Uterus (tissue), 4 donors: ENCODE results near the gene CENPX. TPM values are rescaled to one million over a fixed set of nuclear protein-coding genes. Genes with fewer than 3 reads are reported as not detected.

Experiments used
- DNase-seq, 2 donors: peaks; one replicate each; pipeline ENCODE4 v3.0.0-alpha.2; 2019 to 2020
- H3K27ac ChIP-seq, 2 donors: fragments of 200-600 bp; sonication (generic); 1 replicate in 1 of 2; 2 replicates in 1 of 2; pipeline ENCODE4 v1.5.1; 2016 to 2018
- H3K27me3 ChIP-seq, 2 donors: fragments of 200-600 bp; sonication (generic); one replicate each; pipeline ENCODE4 v1.5.1; 2018 to 2019; ENCODE audit warnings: control low read depth in 1 of 2
- H3K36me3 ChIP-seq, 2 donors: fragments of 200-600 bp; sonication (generic); one replicate each; pipeline ENCODE4 v1.5.1; 2019; ENCODE audit warnings: control low read depth in 1 of 2
- H3K4me1 ChIP-seq, 2 donors: fragments of 200-600 bp; sonication (generic); one replicate each; pipeline ENCODE4 v1.5.1; 2018 to 2019; ENCODE audit warnings: control low read depth in 1 of 2
- H3K4me3 ChIP-seq, 2 donors: fragments of 200-600 bp; sonication (generic); 1 replicate in 1 of 2; 2 replicates in 1 of 2; pipeline ENCODE4 v1.5.1; 2018 to 2019; ENCODE audit warnings: mild to moderate bottlenecking in 1 of 2
- H3K9me3 ChIP-seq, 2 donors: fragments of 200-600 bp; sonication (generic); one replicate each; pipeline ENCODE4 v1.5.1; 2019; ENCODE audit warnings: control low read depth in 1 of 2
- CTCF ChIP-seq, 4 experiments: fragments of 200-600 bp in 2 of 4; fragments of 450-650 bp in 2 of 4; sonication (generic) in 2 of 4; IDR thresholded peaks; one replicate each; pipeline ENCODE4 v1.5.1; 2016 to 2019; ENCODE audit warnings: antibody characterized with exemption in 4 of 4, mild to moderate bottlenecking in 2 of 4, moderate library complexity in 1 of 4
- POLR2A ChIP-seq, 2 donors: fragments of 450-650 bp; IDR thresholded peaks; one replicate each; pipeline ENCODE4 v1.6.1; 2016; ENCODE audit warnings: antibody characterized with exemption in 2 of 2, mild to moderate bottlenecking in 1 of 2, moderate library complexity in 1 of 2
- intact Hi-C: fragments of 100-400 bp; cut with DNase I; formaldehyde crosslinking; loops from one replicate; pipeline ENCODE4 v1.15.1; 2023; ENCODE audit warnings: low total_unique reads
- total RNA-seq, 4 donors: library from RNA; depleted of rRNA in 3 of 4; stranded (reverse); fragments of >200 nt in 3 of 4; gene quantifications; one replicate each; pipeline versions ENCODE4 v1.1.0 to v1.2.4, GENCODE V29; 2014 to 2023
- donor health status: DM: yes; HTN: yes; CAD: no.

CENPX gene
- total RNA-seq, 4 donors from 2014 or later: 26.7 to 212 (median 49.8) TPM

DNA sequence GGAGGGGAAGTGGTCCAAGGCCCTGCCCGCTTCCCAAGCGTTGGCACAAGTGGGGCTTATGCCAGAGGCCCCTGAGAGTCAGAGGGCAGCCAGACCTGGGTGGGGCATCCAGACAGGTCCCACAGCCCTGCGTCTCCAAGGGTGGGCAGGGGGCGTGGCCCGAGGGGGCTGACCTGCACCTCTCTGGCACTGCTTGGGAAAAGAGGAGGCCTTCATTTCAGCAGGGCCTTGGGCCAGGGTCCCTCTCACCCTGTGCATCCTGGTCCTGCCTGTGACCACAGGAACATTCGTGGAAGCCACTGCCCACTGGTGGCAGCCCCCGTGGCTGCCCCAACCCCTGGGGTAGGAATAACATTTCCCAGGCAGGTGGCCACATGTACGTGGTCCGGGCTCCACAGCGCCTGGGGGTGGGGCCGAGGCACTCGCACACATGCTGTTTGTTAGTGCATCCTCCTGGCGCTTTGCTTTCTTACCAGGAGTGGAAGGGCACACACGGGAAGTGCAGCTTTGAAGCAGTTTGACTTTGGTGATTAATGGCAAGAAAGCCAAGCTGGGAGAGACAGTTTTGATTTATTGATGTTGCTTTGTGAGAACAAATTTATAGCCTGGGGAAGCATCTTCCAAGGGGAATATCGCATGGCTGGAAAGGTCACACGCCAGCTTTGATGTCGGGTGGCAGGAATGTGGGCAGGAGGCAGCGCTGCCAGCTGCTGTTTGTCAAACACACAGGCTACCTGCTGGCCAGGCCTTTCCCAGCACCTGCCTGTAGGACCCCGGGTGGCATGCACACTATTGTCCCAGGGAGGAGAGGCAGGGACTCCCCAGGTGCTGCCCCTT lies 4.3 kb downstream of the CENPX start:
- no peaks in the 10 kb centered on the region for H3K36me3 ChIP-seq
- DNase-seq: no peak
- H3K27ac ChIP-seq: no peak overlapping the region
- H3K9me3 ChIP-seq: no peaks in the 10 kb centered on the region
- TF ChIP-seq CTCF (IDR thresholded peaks at IDR 0.05): no peak
- intact Hi-C loops: loop anchor here (5.0 kb wide), 1 partner anchor 56 kb away; the partner anchor contains the start of gene NOTUM
- H3K27me3 ChIP-seq: no peaks in the 10 kb centered on the region
- no peak overlapping the region for H3K4me3 ChIP-seq
- H3K4me1 ChIP-seq: peaks cover 0 to 12% of the 10 kb centered on the region in 2 donors

DNA sequence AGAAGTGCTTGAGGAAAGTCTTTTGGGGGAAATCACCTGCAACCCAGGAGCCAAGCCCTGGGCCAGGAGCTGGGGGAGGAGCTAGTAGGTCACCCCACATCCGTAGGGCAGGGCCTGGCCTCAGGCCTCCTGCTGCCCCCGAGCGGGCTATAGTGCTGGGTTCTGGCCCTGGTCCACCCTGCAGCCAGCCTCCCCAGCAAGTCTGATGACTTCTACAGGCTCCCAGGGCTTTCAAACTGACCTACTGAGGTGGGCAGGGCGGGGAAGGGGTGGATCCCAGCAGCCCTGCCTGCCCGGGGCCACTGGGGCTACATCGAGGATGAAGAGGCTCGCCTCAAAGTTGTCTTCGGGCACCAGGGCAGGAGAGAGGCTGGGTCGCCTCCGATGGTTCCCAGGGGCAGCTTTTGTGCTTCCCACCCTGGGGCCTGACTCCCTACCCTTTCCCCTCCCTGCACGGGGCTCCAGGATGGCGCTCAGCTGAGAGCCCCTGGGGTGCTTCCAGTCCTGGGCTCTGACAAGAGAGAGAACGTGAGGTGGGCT lies 5.0 kb downstream of the CENPX start:
- H3K4me1 ChIP-seq: peaks cover 0 to 12% of the 10 kb centered on the region in 2 donors
- TF ChIP-seq POLR2A (IDR thresholded peaks at IDR 0.05) (no peak), CTCF (IDR thresholded peaks at IDR 0.05) (no peak)
- no peak overlapping the region for H3K4me3 ChIP-seq
- intact Hi-C loops: loop anchor here (5.0 kb wide), 1 partner anchor 55 kb away; the partner anchor contains the start of gene NOTUM
- no peak for DNase-seq
- H3K27ac ChIP-seq: no peak overlapping the region
- no peaks in the 10 kb centered on the region for H3K27me3 ChIP-seq
- no peaks in the 10 kb centered on the region for H3K9me3 ChIP-seq
- no peaks in the 10 kb centered on the region for H3K36me3 ChIP-seq

- intact Hi-C loops: loop anchor here (5.0 kb wide), 1 partner anchor 55 kb away; the partner anchor contains the start of gene NOTUM
- DNase-seq: no peak
- no peak overlapping the region for H3K4me3 ChIP-seq
- H3K36me3 ChIP-seq: no peaks in the 10 kb centered on the region
- H3K9me3 ChIP-seq: no peaks in the 10 kb centered on the region
- H3K27ac ChIP-seq: no peak overlapping the region
- TF ChIP-seq CTCF (IDR thresholded peaks at IDR 0.05) (no peak), POLR2A (IDR thresholded peaks at IDR 0.05) (no peak)
- no peaks in the 10 kb centered on the region for H3K27me3 ChIP-seq
- peaks cover 0 to 8% of the 10 kb centered on the region in 2 donors for H3K4me1 ChIP-seq
Measured at GRCh38 chr17:82016875-82017459, 5.7 kb downstream of the CENPX start.

- peaks cover 0 to 1% of the 10 kb centered on the region in 2 donors for H3K4me1 ChIP-seq
- H3K4me3 ChIP-seq: no peak overlapping the region
- no peak for DNase-seq
- TF ChIP-seq POLR2A (IDR thresholded peaks at IDR 0.05) (no peak), CTCF (IDR thresholded peaks at IDR 0.05) (no peak)
- no peak overlapping the region for H3K27ac ChIP-seq
- no peaks in the 10 kb centered on the region for H3K9me3 ChIP-seq
- no peaks in the 10 kb centered on the region for H3K27me3 ChIP-seq
- intact Hi-C loops: loop anchor here (5.0 kb wide), 1 partner anchor 54 kb away; the partner anchor contains the start of gene NOTUM
- H3K36me3 ChIP-seq: no peaks in the 10 kb centered on the region
Measured at GRCh38 chr17:82016061-82016874, 6.4 kb downstream of the CENPX start.
